Trophoblast cell (in vitro differentiated cells and primary cell): ENCODE measurements around the gene CEP72.

Source experiments
- DNase-seq, 2 donors: peaks; one replicate each; pipeline ENCODE4 v3.0.0-alpha.2; 2016
- H2AFZ ChIP-seq: 2 replicates; pipeline ENCODE4 v1.6.1; 2013; ENCODE audit warnings: low read length, moderate library complexity, mild to moderate bottlenecking; ENCODE audit not compliant: insufficient read depth, poor library complexity
- H2AK5ac ChIP-seq: 2 replicates; pipeline ENCODE4 v1.6.1; 2013; ENCODE audit warnings: mild to moderate bottlenecking, low read length
- H2BK120ac ChIP-seq: 2 replicates; pipeline ENCODE4 v1.6.1; 2013; ENCODE audit warnings: low read length, mild to moderate bottlenecking, moderate library complexity; ENCODE audit not compliant: insufficient read depth, poor library complexity
- H2BK12ac ChIP-seq: 2 replicates; pipeline ENCODE4 v1.6.1; 2013; ENCODE audit warnings: mild to moderate bottlenecking, low read length, moderate library complexity
- H2BK5ac ChIP-seq: 2 replicates; pipeline ENCODE4 v1.6.1; 2013; ENCODE audit warnings: low read length, low read depth, moderate library complexity, mild to moderate bottlenecking; ENCODE audit not compliant: poor library complexity
- H3K14ac ChIP-seq: 2 replicates; pipeline ENCODE4 v1.6.1; 2013; ENCODE audit warnings: mild to moderate bottlenecking, low read length
- H3K18ac ChIP-seq: 2 replicates; pipeline ENCODE4 v1.6.1; 2013; ENCODE audit warnings: mild to moderate bottlenecking, low read length
- H3K23ac ChIP-seq: 2 replicates; pipeline ENCODE4 v1.6.1; 2013; ENCODE audit warnings: low read length
- H3K27ac ChIP-seq: 2 replicates; pipeline ENCODE4 v1.5.1; 2013; ENCODE audit warnings: low read depth, mild to moderate bottlenecking, inconsistent platforms, low read length, moderate library complexity
- H3K27me3 ChIP-seq: 2 replicates; pipeline ENCODE4 v1.6.1; 2013; ENCODE audit warnings: inconsistent platforms, mild to moderate bottlenecking, low read length, moderate library complexity; ENCODE audit not compliant: insufficient read depth
- H3K36me3 ChIP-seq, 2 experiments: 1 replicate in 1 of 2; 2 replicates in 1 of 2; pipeline ENCODE4 v1.6.1; 2013; ENCODE audit warnings: low read length in 2 of 2, mild to moderate bottlenecking in 2 of 2, moderate library complexity in 1 of 2; ENCODE audit not compliant: insufficient read depth in 2 of 2, control insufficient read depth in 1 of 2
- H3K4ac ChIP-seq: 2 replicates; pipeline ENCODE4 v1.6.1; 2013; ENCODE audit warnings: low read depth, mild to moderate bottlenecking, low read length, moderate library complexity
- H3K4me1 ChIP-seq, 2 experiments: 1 replicate in 1 of 2; 2 replicates in 1 of 2; pipeline ENCODE4 v1.6.1; 2013; ENCODE audit warnings: low read length in 2 of 2, mild to moderate bottlenecking in 2 of 2, moderate library complexity in 1 of 2; ENCODE audit not compliant: insufficient read depth in 2 of 2, control insufficient read depth in 1 of 2
- H3K4me2 ChIP-seq: 2 replicates; pipeline ENCODE4 v1.6.1; 2013; ENCODE audit warnings: inconsistent platforms, mild to moderate bottlenecking, low read length, moderate library complexity
- H3K4me3 ChIP-seq: 2 replicates; pipeline ENCODE4 v1.5.1; 2013; ENCODE audit warnings: mild to moderate bottlenecking, low read depth, low read length, inconsistent platforms
- H3K79me1 ChIP-seq: one replicate; pipeline ENCODE4 v1.6.1; 2013; ENCODE audit warnings: low read length
- H3K79me2 ChIP-seq: 2 replicates; pipeline ENCODE4 v1.6.1; 2013; ENCODE audit warnings: low read length, mild to moderate bottlenecking; ENCODE audit not compliant: control insufficient read depth, insufficient read depth, poor library complexity
- H3K9ac ChIP-seq: 2 replicates; pipeline ENCODE4 v1.6.1; 2013; ENCODE audit warnings: mild to moderate bottlenecking, low read length
- H3K9me3 ChIP-seq: 2 replicates; pipeline ENCODE4 v1.6.1; 2013; ENCODE audit warnings: low read depth, mild to moderate bottlenecking, control low read depth, inconsistent platforms, low read length; ENCODE audit not compliant: insufficient read depth
- H4K12ac ChIP-seq: 2 replicates; pipeline ENCODE4 v1.6.1; 2013; ENCODE audit warnings: low read depth, mild to moderate bottlenecking, low read length, moderate library complexity
- H4K8ac ChIP-seq: 2 replicates; pipeline ENCODE4 v1.6.1; 2013; ENCODE audit warnings: low read depth, mild to moderate bottlenecking, low read length, moderate library complexity
- H4K91ac ChIP-seq: one replicate; pipeline ENCODE4 v1.6.1; 2013; ENCODE audit warnings: low read depth, mild to moderate bottlenecking, low read length, moderate library complexity
- WGBS: extraction: QIAGEN DNeasy Blood & Tissue Kit; methylation state at CpG from one replicate; pipeline ENCODE4 v1.1.7; 2013; ENCODE audit warnings: missing lambda C conversion rate; ENCODE audit not compliant: insufficient read length, insufficient coverage; ENCODE audit errors: extremely low coverage; 5-methylcytosine and 5-hydroxymethylcytosine counted together

The CEP72 gene

GRCh38 chr5:582936-583635 lies 29.1 kb upstream of the CEP72 start:
- no peak overlapping the region for H3K27ac ChIP-seq
- H3K36me3 ChIP-seq: no peaks in the 10 kb centered on the region
- DNase-seq: no peak
- H3K9ac ChIP-seq: no peak overlapping the region
- no peaks in the 10 kb centered on the region for H3K27me3 ChIP-seq
- H3K79me2 ChIP-seq: no peaks in the 10 kb centered on the region
- H2BK12ac ChIP-seq: no peak overlapping the region
- H3K14ac ChIP-seq: no peak overlapping the region
- H4K91ac ChIP-seq: no peak overlapping the region
- H3K4me1 ChIP-seq: no peaks in the 10 kb centered on the region
- H3K4me2 ChIP-seq: no peak overlapping the region
- no CpG with 5 or more reads among the region's 24 CpGs for WGBS
- H4K12ac ChIP-seq: no peak overlapping the region
- H3K79me1 ChIP-seq: no peaks in the 10 kb centered on the region
- H3K4ac ChIP-seq: no peak overlapping the region
- H2AK5ac ChIP-seq: no peak overlapping the region
- H3K18ac ChIP-seq: no peak overlapping the region
- H3K9me3 ChIP-seq: peaks cover 19% of the 10 kb centered on the region
- no peak overlapping the region for H3K23ac ChIP-seq
- H2AFZ ChIP-seq: no peak overlapping the region
- H2BK5ac ChIP-seq: no peak overlapping the region
- H4K8ac ChIP-seq: no peak overlapping the region
- H3K4me3 ChIP-seq: no peak overlapping the region
- no peak overlapping the region for H2BK120ac ChIP-seq

DNA sequence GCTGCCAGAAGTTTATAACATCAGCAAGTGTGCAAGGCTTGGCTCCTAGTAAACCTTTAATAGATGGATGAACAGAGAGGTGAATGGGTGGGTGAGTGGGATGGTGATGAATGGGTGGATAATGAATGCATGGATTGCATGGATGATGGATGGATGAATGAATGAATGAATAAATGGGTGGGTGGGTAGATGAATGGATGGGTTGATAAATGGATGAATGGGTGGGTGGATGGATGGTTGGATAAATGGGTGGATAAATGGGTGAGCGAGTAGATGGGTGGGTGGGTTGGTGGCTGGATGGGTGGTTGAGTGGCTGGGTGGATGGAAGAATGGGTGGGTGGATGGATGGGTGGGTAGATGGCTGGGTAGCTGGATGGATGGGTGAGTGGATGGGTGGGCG lies 28.5 kb upstream of the CEP72 start:
- Histone ChIP-seq H3K36me3 (no peaks in the 10 kb centered on the region), H4K8ac (no peak overlapping the region), H3K79me2 (no peaks in the 10 kb centered on the region), H2AK5ac (no peak overlapping the region), H3K4ac (no peak overlapping the region), H3K9me3 (peaks cover 19% of the 10 kb centered on the region), H3K23ac (no peak overlapping the region), H3K18ac (no peak overlapping the region), H2BK12ac (no peak overlapping the region), H2AFZ (no peak overlapping the region), H3K14ac (no peak overlapping the region), H3K27me3 (no peaks in the 10 kb centered on the region), H3K27ac (no peak overlapping the region), H3K4me3 (no peak overlapping the region), H3K4me1 (no peaks in the 10 kb centered on the region), H3K79me1 (no peaks in the 10 kb centered on the region), H4K91ac (no peak overlapping the region), H2BK5ac (no peak overlapping the region), H2BK120ac (no peak overlapping the region), H3K4me2 (no peak overlapping the region), H4K12ac (no peak overlapping the region), H3K9ac (no peak overlapping the region)
- DNase-seq: no peak
- 100% methylated on average over 1 of the region's 2 CpGs for WGBS

DNA sequence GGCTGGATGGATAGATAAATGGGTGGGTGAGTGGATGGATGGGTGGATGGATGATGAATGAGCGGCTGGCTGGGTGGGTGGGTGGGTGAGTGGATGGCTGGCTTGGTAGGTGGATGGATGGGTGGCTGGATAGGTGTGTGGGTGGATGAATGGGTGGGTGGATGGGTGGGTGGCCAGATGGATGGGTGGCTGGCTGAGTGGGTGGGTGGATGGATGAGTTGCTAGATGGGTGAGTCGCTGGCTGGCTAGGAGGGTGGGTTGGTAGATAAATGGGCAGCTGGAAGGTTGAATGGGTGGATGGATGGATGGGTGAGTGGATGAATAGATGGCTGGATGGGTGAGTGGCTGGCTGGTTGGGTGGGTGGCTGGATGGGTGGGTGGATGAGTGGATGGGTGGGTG lies 27.9 kb upstream of the CEP72 start:
- no peaks in the 10 kb centered on the region for H3K36me3 ChIP-seq
- no peak overlapping the region for H3K4ac ChIP-seq
- no peak for DNase-seq
- no peak overlapping the region for H3K4me2 ChIP-seq
- no peak overlapping the region for H2BK120ac ChIP-seq
- H3K27me3 ChIP-seq: no peaks in the 10 kb centered on the region
- H3K4me3 ChIP-seq: no peak overlapping the region
- no peak overlapping the region for H4K91ac ChIP-seq
- no peak overlapping the region for H3K18ac ChIP-seq
- H3K9me3 ChIP-seq: peaks cover 18% of the 10 kb centered on the region
- H3K9ac ChIP-seq: no peak overlapping the region
- no peak overlapping the region for H4K12ac ChIP-seq
- no peak overlapping the region for H4K8ac ChIP-seq
- H3K4me1 ChIP-seq: no peaks in the 10 kb centered on the region
- no peaks in the 10 kb centered on the region for H3K79me2 ChIP-seq
- H2BK5ac ChIP-seq: no peak overlapping the region
- no CpG with 5 or more reads among the region's 2 CpGs for WGBS
- no peak overlapping the region for H3K27ac ChIP-seq
- H3K23ac ChIP-seq: no peak overlapping the region
- H2AFZ ChIP-seq: no peak overlapping the region
- H2BK12ac ChIP-seq: no peak overlapping the region
- no peak overlapping the region for H2AK5ac ChIP-seq
- H3K79me1 ChIP-seq: no peaks in the 10 kb centered on the region
- no peak overlapping the region for H3K14ac ChIP-seq

- H4K12ac ChIP-seq: no peak overlapping the region
- no CpG with 5 or more reads among the region's 2 CpGs for WGBS
These were observed 27.3 kb upstream of the CEP72 start for GRCh38 chr5:584846-585245.

More at GRCh38 chr5:584846-585245, 27.3 kb upstream of the CEP72 start:
- Histone ChIP-seq H3K9ac (no peak overlapping the region), H3K4me3 (no peak overlapping the region), H3K27me3 (no peaks in the 10 kb centered on the region), H4K91ac (no peak overlapping the region), H2BK12ac (no peak overlapping the region), H3K4me1 (no peaks in the 10 kb centered on the region), H3K36me3 (no peaks in the 10 kb centered on the region), H3K79me2 (no peaks in the 10 kb centered on the region), H3K79me1 (no peaks in the 10 kb centered on the region), H3K18ac (no peak overlapping the region), H3K14ac (no peak overlapping the region), H3K4me2 (no peak overlapping the region), H3K23ac (no peak overlapping the region), H3K9me3 (peaks cover 20% of the 10 kb centered on the region), H2BK120ac (no peak overlapping the region), H2BK5ac (no peak overlapping the region), H2AFZ (no peak overlapping the region), H3K4ac (no peak overlapping the region), H4K8ac (no peak overlapping the region), H3K27ac (no peak overlapping the region), H2AK5ac (no peak overlapping the region)
- no peak for DNase-seq
